Fibroblast of peridontal ligament (primary cell): Measurements from ENCODE around the gene CDHR3.
"Not testable (repeated sequence)": the region's sequence is repeated elsewhere in the genome, so short reads cannot be mapped to it uniquely, and the experiment has no call there.

Source experiments
- DNase-seq: peaks from one replicate; pipeline ENCODE4 v3.0.0-alpha.2; 2010; ENCODE audit errors: extremely low read depth

CDHR3 gene

GRCh38 chr7:105958012-105958411 is 5.1 kb upstream of the CDHR3 start:
- no peak for DNase-seq

- DNase-seq: no peak
Measured at GRCh38 chr7:105962353-105962752, 711 bp upstream of the CDHR3 start.

- no peak for DNase-seq
Measured at GRCh38 chr7:105971845-105972244, 8.8 kb downstream of the CDHR3 start.

- no peak for DNase-seq
Measured at GRCh38 chr7:105972276-105972675, 9.2 kb downstream of the CDHR3 start.

- DNase-seq: no peak
Measured at GRCh38 chr7:105974471-105974870, 11.4 kb downstream of the CDHR3 start.

- peak; percentile 10 for DNase-seq
Measured at GRCh38 chr7:105975770-105976417, 12.8 kb downstream of the CDHR3 start.

GRCh38 chr7:105976868-105977267 is 13.8 kb downstream of the CDHR3 start:
- no peak for DNase-seq

- no peak for DNase-seq
Measured at GRCh38 chr7:105978035-105978434, 15.0 kb downstream of the CDHR3 start.

GRCh38 chr7:105978974-105979373 is 15.9 kb downstream of the CDHR3 start:
- no peak for DNase-seq

GRCh38 chr7:105979405-105979804 is 16.3 kb downstream of the CDHR3 start:
- no peak for DNase-seq

- no peak for DNase-seq
Measured at GRCh38 chr7:105980645-105981396, 17.8 kb downstream of the CDHR3 start.

GRCh38 chr7:105982388-105982787 is 19.3 kb downstream of the CDHR3 start:
- DNase-seq: no peak

- not testable (repeated sequence) for DNase-seq
Measured at GRCh38 chr7:105984808-105985207, 21.7 kb downstream of the CDHR3 start.

- DNase-seq: no peak
Measured at GRCh38 chr7:105985229-105985628, 22.2 kb downstream of the CDHR3 start.

- no peak for DNase-seq
Measured at GRCh38 chr7:105985672-105986215, 22.7 kb downstream of the CDHR3 start.

- DNase-seq: no peak
Measured at GRCh38 chr7:105987046-105987445, 24.0 kb downstream of the CDHR3 start.

- no peak for DNase-seq
Measured at GRCh38 chr7:105988276-105988675, 25.2 kb downstream of the CDHR3 start.

- DNase-seq: no peak
Measured at GRCh38 chr7:105989191-105989590, 26.1 kb downstream of the CDHR3 start.

- no peak for DNase-seq
Measured at GRCh38 chr7:105989686-105990085, 26.6 kb downstream of the CDHR3 start.

GRCh38 chr7:105990141-105990540 is 27.1 kb downstream of the CDHR3 start:
- DNase-seq: no peak

- DNase-seq: peak; percentile 57
Measured at GRCh38 chr7:105990727-105991453, 27.8 kb downstream of the CDHR3 start.

- DNase-seq: no peak
Measured at GRCh38 chr7:105992905-105993304, 29.8 kb downstream of the CDHR3 start.
